Eye (tissue), 1 donor: ENCODE data around the gene TRAF1.

ENCODE experiments used
- DNase-seq: peaks from one replicate; pipeline ENCODE4 v3.0.0-alpha.2; 2015

The TRAF1 gene

DNA sequence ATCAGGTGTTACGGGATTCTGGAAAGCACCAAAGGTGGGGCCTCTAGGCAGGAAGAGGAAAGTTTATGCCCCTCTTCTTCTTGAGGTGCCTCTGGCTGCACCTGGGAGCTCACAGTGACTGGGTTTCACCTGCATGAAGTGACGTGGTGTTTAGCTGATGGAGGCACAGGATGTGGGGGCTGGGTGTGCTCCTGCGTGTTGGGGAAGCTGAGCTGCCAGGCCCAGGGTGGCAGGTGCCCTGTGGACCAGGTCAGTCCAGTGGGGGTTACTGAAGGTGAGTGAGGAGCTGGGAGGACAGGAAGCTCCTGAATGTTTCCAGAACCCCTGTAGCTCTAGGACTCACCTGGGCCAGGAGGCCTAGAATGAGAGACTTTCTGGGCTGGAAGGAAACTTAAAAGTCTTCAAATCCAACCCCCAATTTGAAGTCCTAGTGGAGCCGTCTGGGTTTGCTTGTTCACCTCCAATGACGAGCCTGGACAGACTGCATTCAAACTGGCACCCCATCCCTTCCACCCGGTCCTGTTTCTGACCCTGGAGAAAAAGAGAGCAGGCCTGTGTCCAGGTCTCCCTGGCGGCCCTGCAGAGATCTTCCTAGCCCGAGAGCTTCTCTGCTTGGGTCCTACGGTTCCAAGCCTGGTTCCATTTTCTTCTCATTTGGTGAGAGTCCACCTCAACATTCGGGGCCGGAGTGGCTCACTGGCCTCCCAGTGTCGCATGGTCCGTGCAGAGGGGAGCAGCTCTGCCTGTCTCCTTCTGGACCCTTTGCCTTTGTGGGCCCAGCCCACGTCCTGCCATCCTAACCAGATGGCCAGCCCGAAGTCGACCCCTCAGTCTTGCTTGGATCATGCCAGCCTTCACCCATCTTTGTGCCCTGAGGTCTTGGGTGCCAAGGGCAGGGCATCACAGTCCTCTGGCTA lies 22.3 kb downstream of the TRAF1 start:
- no peak for DNase-seq

GRCh38 chr9:120902569-120903535 lies 23.7 kb downstream of the TRAF1 start:
- DNase-seq = no peak

DNA sequence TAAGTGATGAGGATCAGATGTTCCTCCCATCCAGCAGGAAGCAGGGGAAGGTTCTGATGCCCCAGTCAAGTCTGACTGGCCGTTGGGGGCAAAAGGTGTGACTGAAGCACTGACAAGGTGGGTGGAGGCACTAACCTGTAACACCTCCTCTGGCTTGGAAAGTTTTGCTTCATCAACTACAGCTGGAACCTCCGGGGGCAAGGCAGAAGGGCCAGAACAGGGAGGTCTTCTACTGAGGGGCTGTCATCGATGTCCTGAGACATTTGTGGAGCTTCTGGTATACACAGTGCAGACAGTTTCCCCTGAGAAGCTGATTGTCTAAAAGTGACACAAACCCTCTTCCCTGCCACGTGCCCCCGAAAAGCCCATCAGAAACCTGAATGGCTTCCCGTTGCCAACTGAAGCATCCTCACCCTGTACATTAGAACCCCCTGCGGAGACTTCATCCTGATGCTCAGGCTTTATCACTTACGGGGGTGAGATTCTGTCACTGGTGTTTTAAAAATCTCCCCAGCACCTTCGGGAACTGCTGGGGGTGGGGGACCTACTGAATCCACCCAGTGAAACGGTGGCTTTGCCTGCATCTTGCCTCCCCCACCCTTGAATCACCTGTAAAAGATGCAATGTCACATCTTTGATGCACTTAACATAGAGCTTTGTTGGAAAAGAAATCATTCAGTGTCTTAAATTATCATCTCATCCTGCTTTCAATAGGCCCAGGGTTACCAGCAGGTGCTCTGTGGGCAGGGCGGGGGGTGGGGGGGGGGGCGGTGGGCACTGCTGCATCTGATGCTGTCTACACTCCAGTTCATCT lies 24.6 kb downstream of the TRAF1 start:
- no peak for DNase-seq

GRCh38 chr9:120900824-120901223 lies 25.8 kb downstream of the TRAF1 start:
- DNase-seq = no peak

DNA sequence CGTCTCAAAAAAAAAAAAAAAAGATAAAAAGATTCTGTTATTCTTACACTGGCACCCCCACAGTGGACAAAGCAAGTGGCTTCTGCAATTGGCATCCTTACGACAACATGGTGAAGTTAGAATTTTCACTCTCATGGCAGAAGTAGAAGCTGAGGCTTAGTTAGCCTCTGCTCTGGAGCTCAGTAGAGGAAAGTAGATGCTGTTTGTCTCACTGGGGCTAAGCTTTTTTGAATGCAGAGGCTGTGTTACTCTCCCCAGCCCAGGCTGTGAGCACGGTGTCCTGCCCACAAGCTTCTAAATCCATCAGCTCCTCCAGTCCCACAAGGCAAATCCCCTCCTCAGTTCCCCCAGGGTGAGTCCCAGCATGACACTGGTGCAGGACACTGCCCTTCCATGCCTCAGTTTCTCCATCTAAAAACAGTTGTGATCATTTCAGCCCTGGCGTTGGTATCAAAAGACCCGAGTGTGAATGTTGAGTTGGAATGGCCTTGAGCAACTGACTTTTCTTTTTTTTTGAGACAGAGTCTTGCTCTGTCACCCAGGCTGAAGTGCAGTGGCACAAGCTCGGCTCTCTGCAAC lies 27.0 kb downstream of the TRAF1 start:
- DNase-seq = no peak

GRCh38 chr9:120898396-120898795 lies 28.2 kb downstream of the TRAF1 start:
- no peak for DNase-seq

DNA sequence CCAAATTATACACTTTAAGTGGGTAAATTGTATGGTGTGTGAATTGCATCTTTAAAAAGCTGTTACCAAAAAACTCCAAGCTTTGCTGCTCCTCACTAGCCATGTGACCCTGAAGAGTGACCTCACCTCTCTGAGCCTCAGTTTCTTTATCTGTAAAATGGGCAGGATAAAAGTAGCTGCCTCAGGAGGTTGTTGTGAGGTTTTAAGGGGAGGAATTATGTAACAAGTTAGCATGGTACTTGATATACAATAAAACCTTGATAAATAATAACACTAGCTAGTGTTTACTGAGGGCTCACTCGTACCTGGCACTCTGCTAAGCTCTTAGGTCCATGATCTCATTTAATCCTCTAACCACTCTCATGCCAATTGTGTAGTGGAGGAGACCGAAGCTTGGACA lies 30.6 kb downstream of the TRAF1 start:
- DNase-seq = no peak

DNA sequence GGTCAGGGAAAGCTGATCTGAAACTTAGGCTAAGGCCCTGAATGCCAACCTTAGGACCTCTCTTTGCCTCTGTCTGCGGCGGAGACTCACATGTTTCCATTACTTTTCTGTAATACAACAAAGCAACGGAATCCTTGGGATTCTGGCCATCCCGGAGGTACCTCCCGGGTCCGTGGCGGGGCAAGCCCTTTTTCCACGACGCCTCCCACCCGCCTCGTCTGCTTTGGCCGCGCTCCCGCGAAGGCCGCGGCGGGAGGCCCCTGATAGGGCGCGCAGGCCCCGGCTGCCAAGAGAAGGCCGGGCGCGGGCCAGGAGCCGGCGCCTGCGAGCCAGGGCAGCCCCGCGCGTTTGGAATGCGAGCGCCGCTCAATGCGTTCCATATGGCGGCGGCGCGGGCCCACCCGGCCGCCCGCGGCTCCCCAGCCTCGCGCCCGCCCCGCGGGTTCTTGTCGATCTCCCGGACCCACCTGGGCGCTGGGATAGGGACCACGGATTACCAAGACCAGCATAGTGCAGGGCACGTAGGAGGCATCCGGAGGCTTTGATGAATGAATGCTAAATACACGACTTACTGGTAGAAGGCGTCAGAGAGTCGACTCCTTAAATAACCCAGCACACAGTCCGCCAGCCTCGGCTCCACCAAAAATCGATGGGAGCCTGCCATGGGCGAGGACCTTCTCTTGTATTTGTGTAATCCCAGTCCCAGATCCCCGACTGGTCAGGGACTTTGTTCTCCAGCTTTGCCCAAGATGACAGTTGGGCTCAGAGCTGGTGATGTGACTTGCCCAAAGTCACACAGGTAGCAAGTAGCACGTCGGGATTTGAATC lies 32.1 kb downstream of the TRAF1 start:
- DNase-seq = peak; percentile 82

- DNase-seq = no peak
Observed at GRCh38 chr9:120893611-120894307, 32.8 kb downstream of the TRAF1 start.

GRCh38 chr9:120892748-120893610 lies 33.6 kb downstream of the TRAF1 start:
- DNase-seq = peak; percentile 64

DNA sequence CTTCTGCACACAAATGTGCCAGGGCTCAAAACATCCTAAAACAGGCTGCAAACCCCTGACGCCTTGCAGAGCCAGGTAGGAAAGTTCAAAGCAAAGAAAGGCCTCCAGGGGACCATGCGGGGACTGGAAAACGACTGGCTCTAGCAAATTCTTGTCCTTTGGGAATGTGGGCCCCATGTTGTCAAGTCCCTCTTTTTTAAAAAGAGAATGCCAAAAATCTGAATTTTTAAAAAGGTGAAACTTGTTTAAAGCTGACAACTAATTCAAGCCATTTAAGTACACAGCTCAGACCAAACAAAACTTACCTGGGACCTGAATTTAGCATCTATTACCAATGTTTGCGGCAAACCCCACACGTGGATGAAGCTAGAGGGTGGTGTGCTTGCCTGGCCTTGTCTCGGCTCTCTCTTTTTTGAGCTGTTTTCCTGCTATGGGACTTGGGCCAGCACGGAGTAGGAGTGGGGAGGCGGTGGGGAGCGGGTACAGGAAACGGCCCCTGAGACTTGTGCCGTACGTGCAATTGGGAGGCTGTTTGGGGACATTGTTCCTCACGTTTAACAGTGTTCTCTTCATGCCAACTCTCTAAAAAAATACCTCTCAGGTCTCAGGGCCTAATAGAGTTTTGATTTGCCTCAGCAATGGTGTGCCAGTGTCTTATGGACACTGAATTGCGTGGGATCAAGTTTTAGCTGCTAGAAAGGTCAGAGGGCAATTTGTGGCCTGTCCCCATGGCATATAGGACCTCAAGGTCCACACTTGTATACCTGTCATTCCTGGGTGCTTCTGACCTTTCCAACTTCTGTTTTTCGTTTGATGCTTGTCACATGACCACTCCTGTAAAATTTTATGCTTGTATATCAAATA lies 34.5 kb downstream of the TRAF1 start:
- peak; percentile 32 for DNase-seq

DNA sequence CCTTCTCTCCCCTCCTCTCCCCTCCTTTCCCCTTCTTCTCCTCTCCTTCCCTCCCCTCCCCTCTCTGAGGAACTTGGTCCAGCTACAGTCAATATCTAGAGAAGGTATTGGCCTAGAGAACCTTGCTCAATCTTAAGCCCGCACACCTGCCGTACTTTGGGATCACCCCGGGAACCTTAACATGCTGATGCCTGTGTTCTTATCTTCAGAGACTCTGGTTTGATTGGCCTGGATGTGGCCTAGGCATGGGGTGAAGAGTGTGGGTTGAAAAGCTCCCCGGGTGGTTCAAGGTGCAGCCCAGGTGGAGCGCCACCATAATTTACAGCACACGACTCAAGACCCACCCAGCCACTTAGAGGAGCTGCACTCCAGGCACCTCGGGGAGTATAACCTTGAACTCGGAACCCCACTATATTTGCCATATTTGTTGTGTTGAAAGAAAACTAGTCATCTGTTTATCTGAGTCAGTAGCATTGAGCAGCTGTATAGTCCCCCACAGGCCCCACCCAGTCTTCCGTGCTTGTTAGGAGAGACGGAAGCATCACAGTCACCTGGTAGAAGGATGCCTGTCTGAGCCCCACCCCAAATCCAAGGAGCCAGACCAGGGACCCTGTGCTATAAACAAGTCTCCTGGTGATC lies 35.2 kb downstream of the TRAF1 start:
- no peak for DNase-seq

- DNase-seq = no peak
Observed at GRCh38 chr9:120890320-120891244, 36.0 kb downstream of the TRAF1 start.

GRCh38 chr9:120889606-120890271 lies 36.9 kb downstream of the TRAF1 start:
- DNase-seq = no peak

GRCh38 chr9:120888626-120889025 lies 38.0 kb downstream of the TRAF1 start:
- DNase-seq = no peak

GRCh38 chr9:120886490-120886967 lies 40.1 kb downstream of the TRAF1 start:
- DNase-seq = no peak
